HG03066 (cell line): ENCODE data around the gene FASTKD2.

Experiments
- ATAC-seq: cut with Tn5 transposase; IDR thresholded peaks from one replicate; pipeline ENCODE4 v1.9.1; 2021; ENCODE audit warnings: low read depth; ENCODE audit not compliant: unreplicated experiment

The FASTKD2 gene

GRCh38 chr2:206833291-206833690 is 67.9 kb downstream of the FASTKD2 start:
- ATAC-seq, result no peak

DNA sequence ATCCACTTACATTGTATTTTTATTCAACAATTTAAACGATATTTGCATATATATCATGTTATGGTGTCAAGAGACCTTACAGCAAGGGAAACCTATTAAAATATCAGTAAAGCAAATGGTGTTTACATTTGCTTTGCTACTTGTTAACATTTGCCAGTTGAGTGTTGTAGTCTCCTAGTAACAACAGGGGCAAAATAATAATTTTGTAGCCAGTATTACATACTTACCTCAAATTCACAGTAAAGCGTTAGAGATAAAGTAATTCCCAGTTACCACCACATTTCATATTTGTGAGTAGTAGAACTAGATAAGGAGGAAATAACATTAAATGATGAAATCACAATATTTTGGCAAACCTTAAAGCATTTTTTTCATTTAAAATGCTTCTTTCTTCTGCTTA is 71.3 kb downstream of the FASTKD2 start:
- ATAC-seq, result no peak

DNA sequence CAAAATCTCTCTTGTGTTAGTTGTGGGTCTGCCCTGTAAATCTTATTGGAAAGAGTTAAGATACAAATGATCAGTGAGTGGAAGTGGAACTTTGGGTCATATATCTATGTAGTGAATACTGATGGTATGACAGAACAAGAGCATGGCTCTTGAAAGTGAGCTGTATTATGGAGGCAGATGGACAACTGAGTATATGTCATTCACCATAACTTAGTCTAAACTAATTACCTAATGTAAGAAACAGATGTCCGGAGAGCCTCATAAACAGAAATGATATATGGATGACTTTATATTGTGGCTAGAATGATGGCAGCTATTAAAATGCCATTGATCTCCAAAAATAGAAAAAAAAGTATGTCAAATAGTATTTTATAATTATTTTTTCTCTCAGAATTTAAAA is 72.4 kb downstream of the FASTKD2 start:
- no peak for ATAC-seq

- no peak for ATAC-seq
Measured at GRCh38 chr2:206838690-206839089, 73.3 kb downstream of the FASTKD2 start.

GRCh38 chr2:206840999-206841398 is 75.6 kb downstream of the FASTKD2 start:
- no peak for ATAC-seq
